ENCODE measurements around the gene SLC15A1. TPM values are rescaled to one million over a fixed set of nuclear protein-coding genes. Genes with fewer than 3 reads are reported as not detected.
A peak's percentile ranks its signal among the peaks of the same experiment; 100 is the strongest.

SLC15A1 gene
- total RNA-seq, 1 donor from 2014 or later: 1.1 TPM

DNA sequence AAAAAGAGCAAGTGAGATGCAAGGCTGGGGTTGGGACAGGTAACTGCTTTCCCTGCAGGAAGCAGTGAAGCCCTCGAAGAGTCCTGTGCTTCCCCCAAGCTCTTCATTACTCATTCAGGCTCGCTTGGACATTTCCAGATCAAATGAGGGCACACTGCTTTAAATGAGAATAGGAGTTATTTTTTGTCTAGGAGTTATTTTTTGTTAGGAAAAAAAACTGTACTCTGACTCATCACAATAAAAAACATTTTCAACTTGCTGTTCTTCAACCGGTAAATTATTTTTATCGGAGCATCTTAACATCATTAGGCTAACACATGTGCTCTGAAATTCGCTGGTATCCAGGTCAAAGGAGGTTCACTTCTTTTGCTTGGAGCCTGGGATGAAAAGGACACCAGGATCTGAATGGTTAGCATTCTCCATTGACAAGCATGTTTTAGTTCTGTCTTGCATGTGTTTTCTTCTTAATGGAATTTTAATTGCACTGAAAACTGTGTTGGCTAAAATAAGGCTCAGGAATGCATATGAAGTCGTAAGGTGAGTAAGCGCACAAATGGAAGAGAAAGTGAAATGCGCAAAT, 94.9 kb downstream of the SLC15A1 start:
- H3K36me3 ChIP-seq (ENCODE audit: control insufficient read depth, insufficient read depth, low read length): no peaks in the 10 kb centered on the region
- DNase-seq (ENCODE audit: low read depth): no peak
- no peaks in the 10 kb centered on the region for H3K27me3 ChIP-seq (ENCODE audit: control insufficient read depth, insufficient read depth, low read length)
- H3K4me3 ChIP-seq (ENCODE audit: low read depth, low read length): no peak overlapping the region
- TF ChIP-seq, protein P1, sequence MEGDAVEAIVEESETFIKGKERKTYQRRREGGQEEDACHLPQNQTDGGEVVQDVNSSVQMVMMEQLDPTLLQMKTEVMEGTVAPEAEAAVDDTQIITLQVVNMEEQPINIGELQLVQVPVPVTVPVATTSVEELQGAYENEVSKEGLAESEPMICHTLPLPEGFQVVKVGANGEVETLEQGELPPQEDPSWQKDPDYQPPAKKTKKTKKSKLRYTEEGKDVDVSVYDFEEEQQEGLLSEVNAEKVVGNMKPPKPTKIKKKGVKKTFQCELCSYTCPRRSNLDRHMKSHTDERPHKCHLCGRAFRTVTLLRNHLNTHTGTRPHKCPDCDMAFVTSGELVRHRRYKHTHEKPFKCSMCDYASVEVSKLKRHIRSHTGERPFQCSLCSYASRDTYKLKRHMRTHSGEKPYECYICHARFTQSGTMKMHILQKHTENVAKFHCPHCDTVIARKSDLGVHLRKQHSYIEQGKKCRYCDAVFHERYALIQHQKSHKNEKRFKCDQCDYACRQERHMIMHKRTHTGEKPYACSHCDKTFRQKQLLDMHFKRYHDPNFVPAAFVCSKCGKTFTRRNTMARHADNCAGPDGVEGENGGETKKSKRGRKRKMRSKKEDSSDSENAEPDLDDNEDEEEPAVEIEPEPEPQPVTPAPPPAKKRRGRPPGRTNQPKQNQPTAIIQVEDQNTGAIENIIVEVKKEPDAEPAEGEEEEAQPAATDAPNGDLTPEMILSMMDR (IDR thresholded peaks at IDR 0.05; ENCODE audit: insufficient read depth, low read length, poor library complexity, severe bottlenecking): no peak

DNA sequence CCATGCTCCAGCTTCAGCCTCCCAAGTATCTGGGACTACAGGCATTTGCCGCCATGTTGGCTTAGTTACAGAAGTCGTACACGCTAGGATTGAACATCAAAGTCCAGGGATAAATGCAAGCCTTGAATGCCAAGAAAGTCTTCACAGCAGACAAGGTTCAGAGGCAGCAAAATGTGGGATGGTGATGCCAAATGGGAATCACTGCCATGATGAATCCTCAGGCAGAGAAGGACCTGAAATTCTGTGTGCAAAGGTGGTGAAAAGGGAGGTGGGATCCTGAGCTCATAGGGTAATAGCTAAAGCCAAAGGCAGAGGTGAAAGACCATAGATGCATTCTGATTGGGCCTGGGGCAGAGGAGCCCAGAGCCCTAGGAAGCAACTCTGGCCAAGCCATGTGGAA, 96.2 kb downstream of the SLC15A1 start:
- no peak overlapping the region for H3K4me3 ChIP-seq (ENCODE audit: low read depth, low read length)
- TF ChIP-seq, protein P1 (IDR thresholded peaks at IDR 0.05; ENCODE audit: insufficient read depth, low read length, poor library complexity, severe bottlenecking): no peak
- no peaks in the 10 kb centered on the region for H3K36me3 ChIP-seq (ENCODE audit: control insufficient read depth, insufficient read depth, low read length)

DNA sequence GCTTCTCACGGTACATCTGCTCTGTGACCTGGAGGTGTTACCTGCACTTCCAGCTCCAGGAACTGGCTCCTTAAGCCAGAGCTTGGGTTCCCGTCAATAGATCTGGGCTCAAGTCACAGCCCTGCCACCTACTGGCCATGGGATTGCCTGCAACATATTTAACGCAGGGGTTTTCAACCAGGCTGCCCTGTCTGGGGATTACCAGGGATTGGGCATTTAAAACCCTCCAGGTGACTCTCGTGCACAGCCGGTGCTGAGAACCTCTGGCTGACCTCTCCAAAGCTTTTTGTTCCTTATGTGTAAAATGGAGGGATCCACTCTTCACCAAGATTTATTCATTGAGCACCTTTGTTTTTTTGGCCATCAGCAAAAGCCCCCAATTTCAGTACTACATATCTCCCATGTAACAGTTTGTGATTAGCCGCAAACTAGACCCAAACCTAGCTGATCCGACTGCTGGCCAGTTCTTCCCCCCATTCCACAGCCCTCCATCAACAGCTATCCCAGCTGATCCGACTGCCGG, 98.9 kb downstream of the SLC15A1 start:
- TF ChIP-seq, protein P1 (IDR thresholded peaks at IDR 0.05; ENCODE audit: insufficient read depth, low read length, poor library complexity, severe bottlenecking): peak; percentile 87
- peak; percentile 52 for DNase-seq (ENCODE audit: low read depth)
- no peak overlapping the region for H3K4me3 ChIP-seq (ENCODE audit: low read depth, low read length)
- H3K27me3 ChIP-seq (ENCODE audit: control insufficient read depth, insufficient read depth, low read length): no peaks in the 10 kb centered on the region
- no peaks in the 10 kb centered on the region for H3K36me3 ChIP-seq (ENCODE audit: control insufficient read depth, insufficient read depth, low read length)

More for the DNA sequence above, 96.2 kb downstream of the SLC15A1 start:
- DNase-seq (ENCODE audit: low read depth): no peak
- H3K27me3 ChIP-seq (ENCODE audit: control insufficient read depth, insufficient read depth, low read length): no peaks in the 10 kb centered on the region

DNA sequence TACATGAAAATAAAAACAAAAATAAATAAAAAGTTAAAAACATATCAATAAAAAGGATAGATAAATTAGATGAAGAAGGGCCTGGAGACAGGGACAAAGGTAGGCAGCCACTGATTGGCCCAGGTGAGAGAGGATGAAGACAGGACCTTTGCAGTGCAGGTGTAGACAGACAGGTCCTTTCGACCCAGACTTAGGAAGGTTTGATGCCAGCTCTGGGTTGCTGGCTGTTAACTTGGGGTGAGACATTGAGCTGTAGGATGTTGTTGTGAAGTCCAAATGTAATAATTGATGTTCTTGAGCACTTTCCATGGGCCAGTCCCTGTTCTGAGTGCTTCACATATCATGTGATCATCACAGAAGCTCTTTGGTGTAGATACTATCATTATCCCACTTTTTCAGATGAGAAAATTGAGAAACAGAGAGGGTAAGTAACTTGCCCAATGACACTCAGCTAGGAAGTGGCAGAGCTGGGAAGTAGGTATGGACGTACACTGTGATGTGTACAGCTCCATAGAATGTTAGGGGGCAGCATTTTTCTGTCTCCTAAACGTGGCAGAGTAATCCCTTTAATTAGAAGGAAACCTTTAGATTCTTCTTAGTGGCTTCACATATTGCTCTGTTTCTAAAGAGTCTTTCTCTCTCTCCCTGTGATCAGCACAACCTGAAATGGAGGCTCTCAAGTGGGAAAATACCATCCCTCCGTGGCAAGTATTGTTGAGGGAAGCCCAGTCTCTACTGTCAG, 99.6 kb downstream of the SLC15A1 start:
- Histone ChIP-seq H3K27me3 (ENCODE audit: control insufficient read depth, insufficient read depth, low read length) (no peaks in the 10 kb centered on the region), H3K36me3 (ENCODE audit: control insufficient read depth, insufficient read depth, low read length) (no peaks in the 10 kb centered on the region), H3K4me3 (ENCODE audit: low read depth, low read length) (no peak overlapping the region)
- DNase-seq (ENCODE audit: low read depth): no peak
- TF ChIP-seq, protein P1 (IDR thresholded peaks at IDR 0.05; ENCODE audit: insufficient read depth, low read length, poor library complexity, severe bottlenecking): no peak

DNA sequence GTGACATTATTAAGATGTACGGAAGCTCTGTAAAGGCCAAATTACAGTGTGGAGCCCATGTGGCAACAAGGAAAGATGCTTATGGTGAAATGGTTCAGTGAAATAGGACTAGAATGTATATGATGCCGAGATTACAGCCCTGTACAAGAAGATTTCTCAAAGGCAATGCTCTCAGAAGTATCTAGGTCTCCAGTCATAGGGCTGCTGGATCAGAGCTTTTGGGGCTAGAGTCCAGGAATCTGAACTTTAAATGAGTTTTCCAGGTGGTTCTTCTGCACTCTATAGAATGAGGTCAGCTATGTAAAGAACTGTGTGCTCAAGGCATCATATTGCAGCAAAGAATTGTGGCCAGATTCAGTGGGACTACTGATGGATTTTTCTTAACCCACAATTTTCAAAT, 100.2 kb downstream of the SLC15A1 start:
- Histone ChIP-seq H3K4me3 (ENCODE audit: low read depth, low read length) (no peak overlapping the region), H3K27me3 (ENCODE audit: control insufficient read depth, insufficient read depth, low read length) (no peaks in the 10 kb centered on the region), H3K36me3 (ENCODE audit: control insufficient read depth, insufficient read depth, low read length) (no peaks in the 10 kb centered on the region)
- TF ChIP-seq, protein P1 (IDR thresholded peaks at IDR 0.05; ENCODE audit: insufficient read depth, low read length, poor library complexity, severe bottlenecking): no peak
- no peak for DNase-seq (ENCODE audit: low read depth)
